ENCODE measurements around the gene PTPN21. TPM values are rescaled to one million over a fixed set of nuclear protein-coding genes. Genes with fewer than 3 reads are reported as not detected.

Gene PTPN21
- total and polyA plus RNA-seq, 2 donors (not counting 3 experiments of a cell fraction or from before 2014, with no cell fraction given) = 9.2 to 16.1 TPM

- no peaks in the 10 kb centered on the region for H3K79me2 ChIP-seq (ENCODE audit: control insufficient read depth, insufficient read depth, low read length)
- H3K4me3 ChIP-seq (replicated peaks in 1 of 3; ENCODE audit: insufficient read depth in 1 of 3, low read depth in 1 of 3, low read length in 3 of 3) = no peak overlapping the region
- H3K36me3 ChIP-seq (ENCODE audit: control insufficient read depth in 2 of 2, extremely low read depth in 1 of 2, insufficient read depth in 2 of 2, low read length in 2 of 2) = peaks cover 23 to 28% of the 10 kb centered on the region in 2 experiments
- no peaks in the 10 kb centered on the region for H3K9me1 ChIP-seq (replicated peaks; ENCODE audit: control insufficient read depth, extremely low read depth, insufficient read depth, low read length)
- no peak overlapping the region for H3K9ac ChIP-seq (replicated peaks; ENCODE audit: extremely low read depth, insufficient read depth, low read length)
- ChIA-PET CTCF (no interaction called here), POLR2A (no interaction called here)
- FAIRE-seq = no peak
- H3K4me1 ChIP-seq (ENCODE audit: control insufficient read depth, extremely low read depth, insufficient read depth, low read length) = no peaks in the 10 kb centered on the region
- no peaks in the 10 kb centered on the region for H3K27me3 ChIP-seq (ENCODE audit: control insufficient read depth in 2 of 2, insufficient read depth in 2 of 2, low read length in 2 of 2)
- H3K9me3 ChIP-seq (replicated peaks; ENCODE audit: control insufficient read depth, insufficient read depth, low read length) = no peaks in the 10 kb centered on the region
- intact Hi-C loops (cut with micrococcal nuclease) = no loop called here
- no peak for DNase-seq (ENCODE audit: low read depth, low spot score)
- no peak overlapping the region for H3K4me2 ChIP-seq (ENCODE audit: insufficient read depth, low read length)
- dilution Hi-C loops (cut with MboI; ENCODE audit: extremely low pct_ligation_motif_present, low sequenced_read_pairs) = no loop called here
- no peak for TF ChIP-seq FOS (IDR thresholded peaks at IDR 0.05; ENCODE audit: borderline replicate concordance, insufficient read depth, low read length)
- TF ChIP-seq EZH2 (IDR thresholded peaks at IDR 0.05; ENCODE audit: borderline replicate concordance, low read depth, low read length, severe bottlenecking) = no peak
- TF ChIP-seq CTCF (IDR thresholded peaks at IDR 0.05; ENCODE audit: extremely low read depth in 1 of 2, insufficient read depth in 1 of 2, low read depth in 1 of 2, low read length in 2 of 2) = no peak
- no peak for TF ChIP-seq MYC (IDR thresholded peaks at IDR 0.05; ENCODE audit: low read depth, low read length)
- TF ChIP-seq JUN (IDR thresholded peaks at IDR 0.05; ENCODE audit: borderline replicate concordance, insufficient read depth, insufficient read length, low read depth) = no peak
- no peak for TF ChIP-seq MAX (IDR thresholded peaks at IDR 0.05; ENCODE audit: insufficient read depth, insufficient read length)
- TF ChIP-seq GATA2 (IDR thresholded peaks at IDR 0.05; ENCODE audit: insufficient read depth, insufficient read length, low read depth, low read length) = no peak
- TF ChIP-seq POLR2AphosphoS5 (IDR thresholded peaks at IDR 0.05; ENCODE audit: insufficient read depth, low read depth, low read length) = no peak
- no peak for TF ChIP-seq POLR2A (IDR thresholded peaks at IDR 0.05; ENCODE audit: low read depth, low read length)
- H2AFZ ChIP-seq (ENCODE audit: low read depth, low read length) = no peak overlapping the region
- H4K20me1 ChIP-seq (replicated peaks; ENCODE audit: control insufficient read depth, extremely low read depth, insufficient read depth, low read length) = no peaks in the 10 kb centered on the region
- BruUV-seq (replicated peaks) = no TSS peak
- H3K27ac ChIP-seq (ENCODE audit: insufficient read depth, low read depth, low read length) = no peak overlapping the region
Observed at GRCh38 chr14:88597038-88597437, 42.2 kb upstream of the PTPN21 start.

Measured in endothelial cell of umbilical vein (primary cell).